Astrocyte (in vitro differentiated cells and primary cell): Measurements from ENCODE around the gene PXN. TPM values are rescaled to one million over a fixed set of nuclear protein-coding genes. Genes with fewer than 3 reads are reported as not detected.

Experiments used
- DNase-seq: peaks from one replicate; pipeline ENCODE4 v3.0.0-alpha.2; 2010; ENCODE audit warnings: low read depth
- FAIRE-seq: peaks from 2 replicates; lab custom pipeline; 2011; peaks lifted over from hg19 to GRCh38; lab: Jason Lieb, UNC
- H2AFZ ChIP-seq: 2 replicates; pipeline ENCODE4 v1.6.0; 2012; ENCODE audit warnings: low read depth, low read length, inconsistent platforms
- H3K27ac ChIP-seq: 2 replicates; pipeline ENCODE4 v1.5.1; 2011; ENCODE audit warnings: low read depth, low read length, inconsistent platforms
- H3K27me3 ChIP-seq: 2 replicates; pipeline ENCODE4 v1.6.0; 2011; ENCODE audit warnings: low read length, inconsistent platforms; ENCODE audit not compliant: insufficient read depth
- H3K36me3 ChIP-seq: 2 replicates; pipeline ENCODE4 v1.5.1; 2011; ENCODE audit warnings: low read length, inconsistent platforms; ENCODE audit not compliant: insufficient read depth
- H3K4me1 ChIP-seq: 2 replicates; pipeline ENCODE4 v1.5.1; 2011; ENCODE audit warnings: low read length, inconsistent platforms; ENCODE audit not compliant: insufficient read depth
- H3K4me2 ChIP-seq: 2 replicates; pipeline ENCODE4 v1.6.0; 2012; ENCODE audit warnings: low read length, inconsistent platforms
- H3K4me3 ChIP-seq: 2 replicates; pipeline ENCODE4 v1.5.1; 2011; ENCODE audit warnings: low read depth, mild to moderate bottlenecking, low read length, inconsistent platforms; ENCODE audit not compliant: insufficient read depth
- H3K79me2 ChIP-seq: 2 replicates; pipeline ENCODE4 v1.6.0; 2012; ENCODE audit warnings: mild to moderate bottlenecking, low read length, inconsistent platforms; ENCODE audit not compliant: insufficient read depth
- H3K9ac ChIP-seq: 2 replicates; pipeline ENCODE4 v1.6.0; 2012; ENCODE audit warnings: mild to moderate bottlenecking, low read length, inconsistent platforms
- H3K9me3 ChIP-seq: 2 replicates; pipeline ENCODE4 v1.5.1; 2012; ENCODE audit warnings: low read depth, mild to moderate bottlenecking, low read length, inconsistent platforms; ENCODE audit not compliant: insufficient read depth
- H4K20me1 ChIP-seq: 2 replicates; pipeline ENCODE4 v1.6.0; 2012; ENCODE audit warnings: low read length, inconsistent platforms; ENCODE audit not compliant: insufficient read depth
- H3K27ac Mint-ChIP-seq: one replicate; pipeline ENCODE4 v1.8.0; 2021; ENCODE audit warnings: mild to moderate bottlenecking, mixed read lengths; ENCODE audit not compliant: unreplicated experiment
- H3K27me3 Mint-ChIP-seq: one replicate; pipeline ENCODE4 v1.8.0; 2021; ENCODE audit warnings: low read depth, mixed read lengths; ENCODE audit not compliant: unreplicated experiment
- H3K36me3 Mint-ChIP-seq: one replicate; pipeline ENCODE4 v1.8.0; 2021; ENCODE audit warnings: low read depth, mixed read lengths; ENCODE audit not compliant: unreplicated experiment
- H3K4me1 Mint-ChIP-seq: one replicate; pipeline ENCODE4 v1.8.0; 2021; ENCODE audit warnings: low read depth, mixed read lengths; ENCODE audit not compliant: unreplicated experiment
- H3K4me3 Mint-ChIP-seq: one replicate; pipeline ENCODE4 v1.8.0; 2021; ENCODE audit warnings: mild to moderate bottlenecking, moderate library complexity, mixed read lengths; ENCODE audit not compliant: unreplicated experiment
- H3K9me3 Mint-ChIP-seq: one replicate; pipeline ENCODE4 v1.8.0; 2021; ENCODE audit warnings: mild to moderate bottlenecking, mixed read lengths; ENCODE audit not compliant: unreplicated experiment
- EZH2 ChIP-seq: IDR thresholded peaks from 2 replicates; pipeline ENCODE4 v1.6.1; 2012; ENCODE audit warnings: mild to moderate bottlenecking, low read length, inconsistent platforms; ENCODE audit not compliant: insufficient read depth
- total RNA-seq: library from RNA; stranded (reverse); gene quantifications from 2 replicates; pipeline ENCODE4 v1.2.1, GENCODE V29; 2021
- TF ChIP-seq, protein P1 (sequence below): IDR thresholded peaks from 2 replicates; pipeline ENCODE4 v1.5.1; 2011; ENCODE audit warnings: low read depth, mild to moderate bottlenecking, inconsistent platforms, low read length, moderate library complexity; ENCODE audit not compliant: insufficient read depth

PXN gene
- total RNA-seq, 1 donor from 2014 or later = 151 TPM

DNA sequence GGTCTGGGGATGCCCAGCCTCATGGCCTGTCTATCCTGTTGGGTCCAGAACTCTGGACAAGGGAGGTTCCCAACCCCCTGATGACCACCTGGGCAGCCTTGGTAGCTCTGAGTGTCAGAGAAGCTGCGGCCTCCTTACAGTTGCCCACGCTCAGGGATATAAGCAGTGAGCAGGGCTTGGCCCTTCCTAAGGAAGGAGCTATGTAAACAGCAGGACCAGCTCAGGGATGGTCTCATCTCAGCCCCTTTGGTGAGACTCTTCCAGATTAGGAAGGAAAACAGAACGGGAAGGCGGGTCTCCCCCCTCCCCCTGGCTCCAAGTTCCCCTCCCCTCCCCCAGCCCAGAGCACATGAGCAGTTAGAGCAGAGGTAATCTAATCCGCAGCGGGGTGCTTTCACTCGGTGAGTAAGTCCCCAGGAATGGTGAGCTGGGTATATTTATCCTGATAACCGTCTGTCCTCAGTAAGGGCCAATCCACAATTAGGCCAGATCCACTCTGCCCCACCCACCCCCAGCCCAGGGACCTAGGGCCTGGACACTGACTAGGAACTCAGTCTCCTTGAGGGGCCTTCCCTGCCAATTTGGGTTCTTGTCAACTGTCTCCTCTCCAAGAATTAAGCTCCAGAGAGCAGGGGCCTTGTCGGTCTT, 35.1 kb downstream of the PXN start:
- Histone ChIP-seq H3K4me1 (peaks cover 89% of the 10 kb centered on the region), H2AFZ (no peak overlapping the region), H4K20me1 (peaks cover 30% of the 10 kb centered on the region), H3K9me3 (no peaks in the 10 kb centered on the region), H3K27ac (peak overlapping the region; percentile 99), H3K27me3 (no peaks in the 10 kb centered on the region), H3K4me2 (peak overlapping the region; percentile 86), H3K79me2 (peaks cover 87% of the 10 kb centered on the region), H3K36me3 (peaks cover 11% of the 10 kb centered on the region), H3K9ac (peak overlapping the region; percentile 89), H3K4me3 (peak overlapping the region; percentile 48)
- H3K9me3 Mint-ChIP-seq = no peaks in the 10 kb centered on the region
- no peak for TF ChIP-seq EZH2
- TF ChIP-seq, protein P1, sequence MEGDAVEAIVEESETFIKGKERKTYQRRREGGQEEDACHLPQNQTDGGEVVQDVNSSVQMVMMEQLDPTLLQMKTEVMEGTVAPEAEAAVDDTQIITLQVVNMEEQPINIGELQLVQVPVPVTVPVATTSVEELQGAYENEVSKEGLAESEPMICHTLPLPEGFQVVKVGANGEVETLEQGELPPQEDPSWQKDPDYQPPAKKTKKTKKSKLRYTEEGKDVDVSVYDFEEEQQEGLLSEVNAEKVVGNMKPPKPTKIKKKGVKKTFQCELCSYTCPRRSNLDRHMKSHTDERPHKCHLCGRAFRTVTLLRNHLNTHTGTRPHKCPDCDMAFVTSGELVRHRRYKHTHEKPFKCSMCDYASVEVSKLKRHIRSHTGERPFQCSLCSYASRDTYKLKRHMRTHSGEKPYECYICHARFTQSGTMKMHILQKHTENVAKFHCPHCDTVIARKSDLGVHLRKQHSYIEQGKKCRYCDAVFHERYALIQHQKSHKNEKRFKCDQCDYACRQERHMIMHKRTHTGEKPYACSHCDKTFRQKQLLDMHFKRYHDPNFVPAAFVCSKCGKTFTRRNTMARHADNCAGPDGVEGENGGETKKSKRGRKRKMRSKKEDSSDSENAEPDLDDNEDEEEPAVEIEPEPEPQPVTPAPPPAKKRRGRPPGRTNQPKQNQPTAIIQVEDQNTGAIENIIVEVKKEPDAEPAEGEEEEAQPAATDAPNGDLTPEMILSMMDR = no peak
- peaks cover 79% of the 10 kb centered on the region for H3K4me1 Mint-ChIP-seq
- DNase-seq = peak; percentile 95
- no peaks in the 10 kb centered on the region for H3K27me3 Mint-ChIP-seq
- H3K27ac Mint-ChIP-seq = peak overlapping the region; percentile 98
- peaks cover 5% of the 10 kb centered on the region for H3K36me3 Mint-ChIP-seq
- FAIRE-seq = no peak
- H3K4me3 Mint-ChIP-seq = peak overlapping the region; percentile 78

DNA sequence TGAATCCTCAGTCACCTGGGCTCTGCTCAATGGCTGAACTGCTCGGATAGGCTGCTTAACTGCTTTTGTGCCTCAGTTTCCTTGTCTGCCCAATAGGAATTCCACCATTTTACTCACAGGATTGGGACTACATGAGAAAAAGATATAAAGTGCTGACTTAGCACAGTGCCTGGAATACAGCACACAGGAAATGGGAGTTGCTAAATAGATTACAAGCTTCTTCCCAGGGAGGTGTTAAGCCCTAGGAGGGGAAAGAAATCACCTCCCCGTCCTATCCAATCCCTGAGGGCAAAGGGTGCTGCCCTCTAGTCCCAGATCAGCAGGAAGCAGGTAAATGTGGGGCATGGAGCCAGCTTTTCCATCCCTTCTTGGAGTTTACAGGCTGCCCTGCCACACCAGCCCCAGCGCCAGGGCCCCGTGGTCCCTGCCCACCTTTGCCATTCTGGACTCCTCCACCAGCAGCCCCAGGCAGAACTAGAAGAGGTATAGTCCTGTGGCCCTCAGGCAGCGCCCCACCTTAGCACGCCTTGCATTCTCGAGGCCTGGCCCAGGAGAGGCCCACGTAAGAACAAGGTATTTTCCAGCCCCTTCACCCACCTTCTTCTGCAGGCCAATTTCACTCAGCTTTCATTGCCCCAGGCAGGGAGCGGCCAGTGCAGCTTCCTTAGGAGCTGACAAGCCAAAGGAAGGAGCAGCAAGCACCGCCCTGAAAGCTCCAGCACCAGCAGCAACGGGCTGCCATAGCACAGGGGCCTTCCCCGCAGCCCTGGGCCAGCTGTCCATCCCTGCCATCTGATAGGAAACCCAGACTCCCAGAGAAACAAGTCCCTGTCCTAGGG, 35.8 kb downstream of the PXN start:
- peaks cover 11% of the 10 kb centered on the region for H3K36me3 ChIP-seq

More for the DNA sequence above, 35.8 kb downstream of the PXN start:
- Histone ChIP-seq H2AFZ (no peak overlapping the region), H3K79me2 (peaks cover 87% of the 10 kb centered on the region), H3K4me1 (peaks cover 89% of the 10 kb centered on the region), H3K27me3 (no peaks in the 10 kb centered on the region), H3K4me3 (peak overlapping the region; percentile 19), H3K9ac (peak overlapping the region; percentile 89), H3K27ac (peak overlapping the region; percentile 99), H4K20me1 (peaks cover 38% of the 10 kb centered on the region), H3K9me3 (no peaks in the 10 kb centered on the region), H3K4me2 (peak overlapping the region; percentile 86)
- Mint-ChIP-seq H3K27me3 (no peaks in the 10 kb centered on the region), H3K4me1 (peaks cover 76% of the 10 kb centered on the region), H3K36me3 (peaks cover 5% of the 10 kb centered on the region), H3K27ac (peak overlapping the region; percentile 98), H3K9me3 (no peaks in the 10 kb centered on the region), H3K4me3 (peak overlapping the region; percentile 67)
- DNase-seq = no peak
- FAIRE-seq = no peak
- no peak for TF ChIP-seq EZH2
- TF ChIP-seq, protein P1 = no peak
